HG02798 (cell line): Measurements from ENCODE around the gene PPP1R36.
A peak's percentile ranks its signal among the peaks of the same experiment; 100 is the strongest.
"Not testable (repeated sequence)": the region's sequence is repeated elsewhere in the genome, so short reads cannot be mapped to it uniquely, and the experiment has no call there.

Source experiments
- ATAC-seq: cut with Tn5 transposase; IDR thresholded peaks from one replicate; pipeline ENCODE4 v1.9.1; 2021; ENCODE audit warnings: mild to moderate bottlenecking; ENCODE audit not compliant: unreplicated experiment, poor library complexity

PPP1R36 gene

GRCh38 chr14:64517667-64518066 is 32.1 kb upstream of the PPP1R36 start:
- ATAC-seq = not testable (repeated sequence)

GRCh38 chr14:64518229-64518628 is 31.5 kb upstream of the PPP1R36 start:
- ATAC-seq = no peak

GRCh38 chr14:64520699-64521098 is 29.1 kb upstream of the PPP1R36 start:
- ATAC-seq = no peak

- no peak for ATAC-seq
Measured at GRCh38 chr14:64522591-64523355, 27.0 kb upstream of the PPP1R36 start.

GRCh38 chr14:64525354-64525753 is 24.4 kb upstream of the PPP1R36 start:
- ATAC-seq = no peak

GRCh38 chr14:64531567-64531966 is 18.2 kb upstream of the PPP1R36 start:
- ATAC-seq = no peak

GRCh38 chr14:64536488-64537245 is 13.1 kb upstream of the PPP1R36 start:
- ATAC-seq = no peak

- ATAC-seq = peak; percentile 95
Measured at GRCh38 chr14:64540208-64541202, 9.3 kb upstream of the PPP1R36 start, which contains the start of gene HSPA2. HSPA2 (plus strand) TSS chr14:64540741; CDS start chr14:64540850, 109 bp downstream.

GRCh38 chr14:64541261-64541971 is 8.3 kb upstream of the PPP1R36 start:
- ATAC-seq = no peak

- ATAC-seq = no peak
Measured at GRCh38 chr14:64541972-64542835, 7.6 kb upstream of the PPP1R36 start.

GRCh38 chr14:64542836-64543201 is 6.9 kb upstream of the PPP1R36 start:
- ATAC-seq = no peak

GRCh38 chr14:64544607-64545312 is 5.0 kb upstream of the PPP1R36 start:
- no peak for ATAC-seq

- ATAC-seq = no peak
Measured at GRCh38 chr14:64549016-64549415, 745 bp upstream of the PPP1R36 start.

- no peak for ATAC-seq
Measured at GRCh38 chr14:64550621-64551333, 1.0 kb downstream of the PPP1R36 start.

GRCh38 chr14:64554556-64554955 is 4.8 kb downstream of the PPP1R36 start:
- no peak for ATAC-seq

GRCh38 chr14:64556526-64556925 is 6.8 kb downstream of the PPP1R36 start:
- ATAC-seq = no peak

GRCh38 chr14:64558216-64558615 is 8.5 kb downstream of the PPP1R36 start:
- not testable (repeated sequence) for ATAC-seq

GRCh38 chr14:64561631-64562030 is 11.9 kb downstream of the PPP1R36 start:
- ATAC-seq = no peak
